GM12875 (cell line): ENCODE results near the gene BORCS6.

Experiments used
- H3K4me3 ChIP-seq: one replicate; pipeline ENCODE4 v1.5.1; 2011; ENCODE audit warnings: low read depth, low read length, control low read depth
- CTCF ChIP-seq: IDR thresholded peaks from 2 replicates; pipeline ENCODE4 v1.5.1; 2011; ENCODE audit warnings: low read depth, mild to moderate bottlenecking, control low read depth, inconsistent platforms, low read length, moderate library complexity, borderline replicate concordance; ENCODE audit not compliant: insufficient read depth

Gene BORCS6

GRCh38 chr17:8164815-8165131 lies 25.2 kb downstream of the BORCS6 start:
- H3K4me3 ChIP-seq = no peak overlapping the region
- no peak for TF ChIP-seq CTCF

- no peak overlapping the region for H3K4me3 ChIP-seq
- no peak for TF ChIP-seq CTCF
Observed at GRCh38 chr17:8163978-8164814, 25.8 kb downstream of the BORCS6 start.

- TF ChIP-seq CTCF = no peak
- H3K4me3 ChIP-seq = peak overlapping the region; percentile 92
Observed at GRCh38 chr17:8162997-8163977, 26.7 kb downstream of the BORCS6 start.

- peak within 1 kb of the TSS; percentile 92 for H3K4me3 ChIP-seq
- TF ChIP-seq CTCF = no peak
Observed at GRCh38 chr17:8162233-8162996, 27.6 kb downstream of the BORCS6 start, which contains the start of gene VAMP2. TSS of gene VAMP2 (minus strand) at chr17:8162948. CDS start at chr17:8162879, 69 bp downstream.

GRCh38 chr17:8161289-8162232 lies 28.4 kb downstream of the BORCS6 start:
- TF ChIP-seq CTCF = no peak

GRCh38 chr17:8160741-8161221 lies 29.2 kb downstream of the BORCS6 start:
- no peak for TF ChIP-seq CTCF
- H3K4me3 ChIP-seq = no peak overlapping the region

More at GRCh38 chr17:8161289-8162232, 28.4 kb downstream of the BORCS6 start:
- H3K4me3 ChIP-seq = peak overlapping the region; percentile 92
